GM19025 (cell line): ENCODE data around the gene ARIH2.

ENCODE experiments used
- ATAC-seq: cut with Tn5 transposase; IDR thresholded peaks from one replicate; pipeline ENCODE4 v1.9.1; 2021; ENCODE audit warnings: mild to moderate bottlenecking, low read depth, moderate library complexity; ENCODE audit not compliant: unreplicated experiment

ARIH2 gene

DNA sequence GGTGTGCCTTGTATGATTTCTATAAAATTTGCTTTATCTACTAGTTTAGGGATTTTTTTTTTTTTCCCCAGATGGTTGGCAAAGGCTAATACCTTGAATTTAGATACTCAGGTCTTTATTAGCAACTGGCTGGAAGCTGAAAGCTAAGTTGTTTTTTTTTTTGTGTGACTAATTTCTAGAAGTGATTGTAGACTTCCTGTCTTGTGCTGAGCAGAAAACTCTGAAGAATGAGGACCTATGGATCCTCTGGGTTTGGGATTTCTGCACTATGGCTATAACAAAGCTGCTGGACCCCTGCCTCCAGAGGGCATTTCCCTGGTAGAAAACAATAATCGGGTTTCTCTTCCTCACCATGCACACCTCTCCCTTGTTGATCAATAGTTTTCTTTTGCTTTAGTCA, 10.0 kb downstream of the ARIH2 start:
- no peak for ATAC-seq

DNA sequence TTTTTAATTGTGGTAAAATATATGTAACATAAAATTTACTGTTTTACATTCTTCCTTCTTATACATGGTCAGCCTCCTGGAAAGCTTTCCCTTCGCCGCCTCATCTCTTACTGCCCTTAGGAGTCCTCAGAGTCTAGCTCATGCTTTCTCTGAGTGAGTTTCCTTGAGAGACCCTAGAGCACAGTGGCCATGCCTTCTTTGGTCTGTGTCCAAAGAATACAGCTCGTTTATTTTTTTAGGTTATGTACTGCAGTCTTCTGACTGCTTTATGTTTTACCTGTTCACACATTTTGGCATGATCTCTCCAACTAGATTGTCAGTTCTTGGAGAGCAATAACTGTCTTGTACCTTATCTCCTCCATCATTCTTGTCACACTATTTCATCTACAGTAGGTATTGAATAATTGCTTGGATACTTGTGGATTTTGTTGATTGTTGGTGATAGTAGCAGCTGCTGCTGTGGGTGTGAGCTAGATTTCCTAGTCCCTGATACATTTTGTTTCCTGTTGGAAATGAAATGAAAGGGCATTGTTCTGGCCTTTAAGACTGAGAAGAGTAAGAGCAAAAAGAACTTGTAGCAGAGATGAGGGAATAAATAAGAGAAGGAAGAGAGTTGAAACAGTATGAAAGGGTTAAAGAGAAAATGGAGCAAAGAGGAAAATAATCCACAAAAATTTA, 10.9 kb downstream of the ARIH2 start:
- no peak for ATAC-seq

DNA sequence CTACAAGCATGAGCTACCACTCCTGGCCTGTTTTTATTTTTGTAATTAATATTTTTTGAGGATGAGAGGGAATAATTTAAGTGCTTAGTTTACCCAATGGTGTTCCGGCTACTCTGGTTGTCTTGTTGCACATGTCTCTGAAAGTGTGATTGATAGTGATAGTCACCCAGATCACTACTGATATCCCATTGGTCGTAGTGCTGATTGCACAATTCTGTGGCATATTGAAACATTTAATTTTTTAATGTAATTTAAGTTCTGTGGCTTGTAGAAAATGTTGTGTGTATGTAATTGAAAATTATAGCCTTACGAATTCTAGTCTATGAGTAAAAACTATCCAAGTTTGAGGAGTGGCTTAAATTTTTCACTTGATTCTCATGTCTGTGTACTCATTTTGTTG, 11.9 kb downstream of the ARIH2 start:
- no peak for ATAC-seq

DNA sequence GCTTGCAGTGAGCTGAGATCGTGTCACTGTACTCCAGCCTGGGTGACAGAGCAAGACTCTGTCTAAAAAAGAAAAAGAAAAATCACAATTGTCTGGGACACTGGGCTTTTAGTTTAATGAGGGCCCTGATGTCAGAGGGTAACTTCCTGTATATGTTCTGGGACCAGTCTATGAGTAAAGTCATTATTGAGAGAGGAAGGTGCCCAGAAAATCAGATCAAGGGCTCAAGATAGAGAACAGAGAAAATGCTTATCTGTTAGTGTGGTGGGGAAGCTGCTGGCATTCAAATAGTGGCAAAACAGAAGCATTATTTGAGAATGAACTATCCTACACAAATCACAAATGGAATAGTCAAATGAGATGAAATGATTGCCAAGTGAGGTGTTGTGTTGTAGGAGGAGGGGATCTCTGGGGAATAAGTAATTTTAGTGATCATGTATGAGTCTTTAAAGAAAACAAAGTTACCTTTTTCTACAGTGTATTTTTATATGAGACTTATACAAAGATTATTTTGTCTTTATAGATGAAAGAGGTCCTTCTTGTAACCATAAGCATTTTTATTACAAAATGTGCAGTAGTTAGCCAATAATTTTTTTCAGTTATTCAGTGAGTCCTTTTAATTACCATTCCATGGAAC, 13.4 kb downstream of the ARIH2 start:
- no peak for ATAC-seq

DNA sequence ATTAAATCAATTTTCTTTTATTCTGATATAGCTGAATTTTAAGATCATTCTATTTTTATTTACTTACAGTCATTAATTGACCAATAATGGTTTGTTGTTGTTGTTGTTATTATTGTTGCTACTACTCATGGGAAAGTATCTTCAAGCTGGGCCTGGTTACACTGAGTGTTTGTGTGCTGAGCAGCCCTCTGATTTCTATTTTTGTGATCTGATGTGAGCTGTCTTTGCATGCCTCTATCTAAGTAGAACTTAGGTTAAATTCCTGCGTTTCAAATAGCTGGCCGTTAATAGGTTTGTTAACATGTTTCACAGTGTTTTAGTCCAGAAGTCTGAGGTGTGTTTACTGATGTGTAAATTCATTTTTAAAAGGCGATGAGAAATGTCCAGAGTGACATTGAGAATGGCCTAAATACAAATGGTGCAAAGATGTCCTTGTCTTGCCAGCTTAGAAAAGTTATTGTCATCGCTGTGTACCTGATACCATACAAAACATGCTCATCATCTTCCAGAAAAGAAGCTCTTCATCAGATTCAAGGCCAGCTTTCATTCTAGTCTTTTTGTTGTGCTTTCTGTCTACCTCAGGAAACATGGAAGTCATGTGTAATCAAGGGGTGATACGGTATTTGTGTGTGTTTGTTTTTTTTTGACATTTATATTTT, 15.8 kb downstream of the ARIH2 start:
- no peak for ATAC-seq

DNA sequence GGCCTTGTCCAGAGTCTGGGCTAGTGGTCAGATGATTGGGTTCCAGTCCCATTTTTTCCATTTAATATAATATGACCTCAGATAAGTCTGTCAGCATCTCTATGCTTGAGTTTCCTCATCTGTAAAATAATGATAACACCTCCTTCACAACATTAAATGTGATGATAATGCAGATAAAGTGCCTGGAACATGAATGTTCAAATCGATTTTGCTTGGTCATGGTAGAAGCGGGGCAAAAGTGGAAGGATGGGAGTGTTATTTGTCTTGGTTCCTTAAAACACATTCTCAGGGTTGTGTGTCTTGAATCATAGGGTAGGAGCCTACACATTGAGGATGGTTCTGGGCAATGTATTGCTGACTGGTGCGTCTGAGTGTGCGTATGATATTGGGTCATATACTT, 16.9 kb downstream of the ARIH2 start:
- no peak for ATAC-seq

DNA sequence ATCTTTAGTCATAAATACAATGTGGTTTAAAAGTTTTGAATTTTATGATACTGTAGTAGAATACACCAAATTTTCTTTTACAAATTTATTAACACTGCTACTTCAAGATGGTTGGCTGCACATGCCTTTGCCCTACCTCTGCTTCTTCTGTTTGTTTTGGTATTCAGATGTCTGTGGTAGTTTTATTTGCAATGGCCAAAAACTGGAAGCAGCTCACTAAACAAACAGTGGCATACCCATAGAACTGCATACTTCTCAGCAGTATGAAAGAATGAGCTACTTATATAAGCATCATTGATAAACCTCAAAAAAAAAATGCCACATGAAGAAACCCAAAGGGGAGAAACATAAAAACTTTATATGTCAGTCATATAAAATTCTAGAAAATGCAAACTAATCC, 19.5 kb downstream of the ARIH2 start:
- ATAC-seq, result no peak

DNA sequence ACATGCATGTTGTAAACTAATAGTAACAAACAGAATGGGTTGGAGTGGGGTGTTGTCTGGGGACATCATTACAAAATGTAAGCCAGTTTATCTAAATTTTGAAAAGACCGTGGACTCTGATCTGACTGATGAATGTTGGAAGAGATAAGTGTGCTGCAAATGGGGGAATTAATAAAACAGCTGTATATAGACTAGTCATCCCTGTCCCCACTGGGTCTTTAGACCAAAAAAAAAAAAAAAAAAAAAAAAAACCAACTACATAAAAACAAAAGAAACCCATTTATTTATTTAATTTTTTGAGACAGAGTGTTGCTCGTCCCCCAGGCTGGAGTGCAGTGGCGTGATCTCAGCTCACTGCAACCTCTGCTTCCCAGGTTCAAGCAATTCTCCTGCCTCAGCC, 20.0 kb downstream of the ARIH2 start:
- no peak for ATAC-seq

DNA sequence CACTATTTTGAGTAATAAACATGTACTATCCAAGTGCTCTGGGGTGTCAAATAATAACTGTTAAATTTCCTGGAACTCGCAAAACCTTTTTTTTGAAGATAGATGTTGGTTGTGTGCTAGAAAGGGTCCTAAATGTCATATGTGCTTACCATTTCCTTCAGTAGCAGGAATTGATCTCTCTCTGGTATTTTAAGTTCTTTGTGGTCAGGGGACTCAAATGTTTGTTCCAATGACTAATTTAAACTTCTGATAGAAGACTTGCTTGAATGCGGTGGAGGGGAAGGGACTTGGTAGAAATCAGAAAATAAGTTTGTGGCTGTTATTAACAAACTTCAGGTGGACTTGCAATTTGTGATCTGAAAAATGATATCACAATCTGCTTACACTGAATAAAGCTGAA, 26.8 kb downstream of the ARIH2 start:
- no peak for ATAC-seq

DNA sequence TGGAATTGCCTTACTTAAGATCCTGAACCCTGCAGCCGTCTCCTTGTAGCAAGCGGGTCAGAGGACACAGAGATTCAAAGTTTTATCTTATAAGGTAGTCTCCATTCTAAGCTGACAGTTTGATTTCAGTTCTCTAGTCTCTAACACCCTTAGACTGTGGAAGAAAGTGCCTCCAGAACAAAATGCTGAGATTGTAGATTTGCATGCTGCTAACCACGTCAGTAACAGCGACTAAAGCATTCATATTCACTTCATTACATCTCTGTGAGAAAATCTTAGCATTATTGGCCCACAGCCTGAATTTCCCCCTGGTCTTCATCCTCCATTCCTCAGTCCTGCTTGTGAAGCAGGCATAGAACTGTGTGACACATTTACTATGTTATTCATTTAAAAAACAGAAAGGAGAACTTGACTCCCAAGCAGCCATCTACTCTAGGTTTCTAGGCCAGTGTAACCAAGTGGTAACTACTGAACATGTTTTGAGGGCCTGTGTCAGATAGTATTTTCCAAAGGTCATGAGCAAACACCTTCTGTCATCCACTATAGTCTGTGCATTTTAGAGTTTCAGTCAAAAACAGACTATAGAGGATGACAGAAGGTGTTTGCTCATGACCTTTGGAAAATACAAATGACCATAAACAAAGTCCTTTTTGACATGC, 27.4 kb downstream of the ARIH2 start:
- no peak for ATAC-seq

DNA sequence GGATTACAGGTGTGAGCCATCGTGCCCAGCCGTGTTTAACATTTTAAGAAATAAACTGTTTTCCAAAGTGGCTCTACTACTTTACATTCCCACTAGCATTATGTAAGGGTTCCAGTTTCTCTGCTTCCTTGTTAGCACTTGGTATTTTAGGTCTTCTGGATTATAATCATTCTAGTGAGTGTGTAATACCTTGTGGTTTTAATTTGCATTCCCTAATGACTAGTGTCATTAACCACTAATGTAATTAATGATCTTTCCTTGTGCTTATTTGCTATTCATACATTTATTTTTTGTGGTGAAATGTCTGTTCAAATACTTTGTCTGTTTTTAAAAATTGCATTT, 30.7 kb downstream of the ARIH2 start:
- ATAC-seq, result no peak

DNA sequence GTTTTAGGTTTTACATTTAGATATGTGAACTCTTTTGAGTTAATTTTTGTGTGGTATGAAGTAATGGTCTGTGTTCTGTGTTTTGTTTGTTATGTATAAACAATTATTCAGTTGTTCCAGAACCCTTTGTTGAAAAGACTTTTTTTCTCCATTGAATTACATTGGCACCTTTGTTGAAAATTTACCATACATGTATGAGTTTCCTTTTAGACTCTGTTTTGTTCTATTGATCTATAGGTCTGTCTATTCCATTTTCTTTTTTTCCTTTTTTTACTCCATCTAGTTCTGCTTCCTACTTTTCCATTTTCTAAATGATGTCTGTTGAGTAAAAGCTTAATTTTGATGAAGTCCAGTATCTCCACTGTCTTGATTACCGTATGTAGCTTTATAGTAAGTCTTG, 31.4 kb downstream of the ARIH2 start:
- no peak for ATAC-seq

DNA sequence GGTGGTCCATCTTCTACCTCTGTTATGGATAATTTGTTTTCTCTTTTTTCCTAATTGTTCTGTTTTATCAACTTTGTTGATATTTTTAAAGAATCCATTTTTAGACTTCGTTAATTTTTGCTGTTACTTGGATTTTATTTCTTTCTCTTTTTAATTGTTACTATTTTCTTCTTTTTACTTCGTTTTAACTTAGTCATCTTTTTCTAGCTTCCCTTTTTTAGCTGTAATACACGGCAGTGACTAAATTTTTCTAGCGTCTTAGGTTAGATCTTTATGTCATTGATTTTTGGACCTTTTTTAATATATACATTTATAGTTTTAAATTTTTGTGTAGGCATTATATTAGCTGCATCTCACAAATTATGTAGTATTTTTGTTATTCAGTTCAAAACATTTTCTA, 33.1 kb downstream of the ARIH2 start:
- no peak for ATAC-seq

DNA sequence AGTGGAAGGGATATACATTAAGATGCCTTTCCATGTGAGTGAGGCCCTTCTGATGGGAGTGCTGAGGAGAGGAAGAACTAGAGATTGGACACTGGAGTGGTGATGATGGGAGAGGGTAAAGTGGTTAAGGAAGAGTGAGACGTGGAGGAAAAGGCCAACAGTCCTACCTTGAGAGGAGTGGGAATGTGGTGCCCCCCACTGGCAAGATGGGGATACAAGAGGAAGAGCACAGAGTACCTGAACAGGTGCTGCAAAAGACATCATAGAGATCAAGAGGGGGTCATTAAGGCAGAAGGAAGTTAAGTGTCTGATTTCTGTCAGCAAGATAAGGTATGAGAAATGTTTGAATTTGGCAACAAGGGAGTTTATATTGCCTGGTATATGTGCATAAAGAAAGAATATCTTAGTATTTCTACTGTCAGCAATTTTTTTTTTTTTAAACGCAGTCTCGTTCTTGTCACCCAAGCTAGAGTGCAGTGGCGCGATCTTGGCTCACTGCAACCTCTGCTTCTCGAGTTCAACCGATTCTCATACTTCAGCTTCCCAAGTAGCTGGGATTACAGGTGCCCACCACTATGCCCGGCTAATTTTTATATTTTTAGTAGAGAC, 34.0 kb downstream of the ARIH2 start:
- ATAC-seq, result no peak

DNA sequence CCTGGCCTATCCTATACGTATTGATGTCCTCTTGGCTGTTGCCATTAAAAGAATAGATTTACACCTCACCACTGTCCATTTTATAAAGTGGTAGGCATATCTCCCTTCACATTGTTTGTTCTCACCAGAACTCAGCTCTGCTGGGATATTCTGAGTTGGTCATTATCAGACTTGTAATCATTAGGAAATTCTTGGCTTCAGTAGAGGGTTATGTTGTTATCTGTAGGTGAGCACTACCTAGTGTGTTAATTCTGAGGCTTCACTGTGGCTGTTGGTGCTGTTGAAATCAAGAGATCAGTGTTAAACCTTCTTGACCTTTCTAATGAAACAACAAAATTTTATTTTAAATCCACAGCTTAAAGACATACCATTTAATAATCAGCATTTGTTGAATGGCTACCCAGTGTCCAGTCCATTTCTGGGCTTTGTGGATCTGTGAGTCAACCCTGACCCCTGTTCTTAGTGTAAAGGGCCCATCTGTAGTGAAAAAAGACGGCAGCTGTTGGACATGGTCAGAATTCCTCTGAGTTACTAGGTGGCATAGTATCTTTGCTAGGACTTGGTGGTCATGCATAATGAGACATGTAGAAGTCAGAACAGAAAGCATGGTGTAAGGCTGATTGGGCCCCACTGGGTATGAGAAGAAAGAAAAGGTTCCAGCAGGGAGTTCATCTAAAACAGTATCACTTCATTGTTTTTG, 38.5 kb downstream of the ARIH2 start:
- ATAC-seq, result no peak

DNA sequence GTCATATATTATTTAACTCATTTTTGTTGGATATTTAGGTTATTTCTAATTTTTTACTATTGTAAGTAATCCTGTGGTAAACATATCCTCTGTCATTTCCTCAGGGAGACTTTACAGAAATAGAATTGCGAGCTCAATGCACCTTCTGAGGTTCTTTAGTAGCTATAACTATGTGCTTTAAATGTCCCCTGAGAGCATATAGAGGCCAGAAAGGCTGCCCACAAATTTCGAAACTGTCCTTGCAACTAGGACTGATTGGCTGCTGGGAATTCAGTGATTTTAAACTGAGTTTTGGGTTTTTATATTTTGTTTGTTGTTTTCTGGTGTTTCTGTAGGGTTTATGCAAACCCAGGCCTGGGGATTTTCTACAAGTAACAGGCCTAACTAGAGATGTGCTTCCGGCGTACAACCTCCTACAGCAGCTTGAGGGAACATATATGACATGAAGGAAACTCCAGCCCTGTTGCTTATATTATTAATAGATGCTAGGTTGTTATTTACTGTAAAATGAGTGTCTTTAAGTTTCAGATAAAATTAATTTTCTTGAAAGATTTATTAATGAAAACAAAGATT, 42.3 kb downstream of the ARIH2 start:
- ATAC-seq, result no peak

DNA sequence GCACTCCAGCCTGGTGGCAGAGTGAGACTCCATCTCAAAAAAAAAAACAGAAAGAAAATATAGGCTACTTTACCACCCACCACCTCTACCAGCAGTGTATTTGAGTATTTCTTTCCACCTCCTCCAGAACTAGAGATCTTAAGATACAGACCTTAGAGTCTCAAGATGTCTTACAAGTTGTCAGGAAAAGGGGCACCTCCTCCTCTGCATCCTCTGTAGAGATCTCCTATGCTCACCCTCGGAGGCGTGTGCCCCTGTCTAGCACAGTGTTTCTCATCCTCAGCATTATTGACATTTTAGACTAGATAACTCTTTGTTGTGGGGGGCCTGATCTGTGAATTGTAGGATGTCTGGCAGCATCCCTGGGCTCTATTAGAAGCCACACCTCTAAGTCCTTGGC, 43.7 kb downstream of the ARIH2 start:
- ATAC-seq, result no peak

DNA sequence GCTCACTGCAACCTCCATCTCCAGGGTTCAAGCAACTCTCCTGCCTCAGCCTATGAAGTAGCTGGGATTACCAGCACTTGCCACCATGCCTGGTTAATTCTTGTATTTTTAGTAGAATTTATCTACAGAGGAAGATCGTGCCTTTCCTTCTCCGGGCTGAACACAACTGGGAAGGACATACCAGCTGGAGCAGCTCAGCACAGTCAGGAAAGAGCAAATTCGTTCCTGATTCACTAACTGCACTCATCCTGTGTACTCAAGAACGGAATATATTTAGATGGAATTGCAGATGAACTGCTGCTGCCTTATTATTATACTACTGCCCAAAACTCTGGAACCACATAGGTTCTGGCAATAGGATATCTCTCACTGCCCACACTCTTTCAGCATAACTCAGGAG, 44.3 kb downstream of the ARIH2 start:
- no peak for ATAC-seq

DNA sequence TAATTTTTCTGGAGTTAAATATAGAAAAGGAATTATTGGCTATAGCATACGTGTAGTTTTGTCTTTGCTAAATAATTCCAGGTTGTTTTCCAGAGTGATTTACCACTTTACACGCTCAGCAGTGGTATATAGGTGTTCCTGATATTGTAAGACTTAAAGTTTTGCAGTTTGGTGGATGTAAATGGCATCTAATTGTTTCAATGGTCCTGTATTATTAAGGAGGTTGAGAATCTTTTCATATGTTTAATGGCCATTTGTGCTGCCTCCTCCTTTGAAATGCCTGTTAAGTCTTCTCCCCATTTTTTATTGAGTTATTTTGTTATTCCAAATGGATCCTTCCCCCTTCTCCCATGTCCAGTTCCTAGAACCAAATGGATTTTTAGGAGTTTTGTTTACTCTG, 44.9 kb downstream of the ARIH2 start:
- no peak for ATAC-seq

DNA sequence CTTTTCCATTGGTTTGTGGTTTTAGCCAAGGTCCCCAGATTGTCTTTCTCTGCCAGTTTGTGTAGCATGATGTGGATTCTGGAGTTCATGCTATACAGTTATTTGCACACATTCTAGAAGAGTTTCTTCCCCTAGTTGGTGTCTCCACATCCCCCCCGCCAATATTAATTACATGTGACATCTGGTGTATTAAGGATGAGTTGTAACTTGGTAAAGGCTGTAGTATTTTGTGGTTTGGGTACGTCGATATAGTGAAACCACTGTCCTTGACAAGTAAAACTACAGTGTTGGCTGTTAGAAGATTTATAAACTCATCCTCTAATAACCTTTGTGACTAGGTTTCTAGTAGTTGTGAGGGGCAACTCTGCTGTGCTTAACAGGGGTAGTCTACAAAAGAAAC, 47.7 kb downstream of the ARIH2 start:
- no peak for ATAC-seq
